ENCODE measurements around the gene GDF15.

GDF15 gene

DNA sequence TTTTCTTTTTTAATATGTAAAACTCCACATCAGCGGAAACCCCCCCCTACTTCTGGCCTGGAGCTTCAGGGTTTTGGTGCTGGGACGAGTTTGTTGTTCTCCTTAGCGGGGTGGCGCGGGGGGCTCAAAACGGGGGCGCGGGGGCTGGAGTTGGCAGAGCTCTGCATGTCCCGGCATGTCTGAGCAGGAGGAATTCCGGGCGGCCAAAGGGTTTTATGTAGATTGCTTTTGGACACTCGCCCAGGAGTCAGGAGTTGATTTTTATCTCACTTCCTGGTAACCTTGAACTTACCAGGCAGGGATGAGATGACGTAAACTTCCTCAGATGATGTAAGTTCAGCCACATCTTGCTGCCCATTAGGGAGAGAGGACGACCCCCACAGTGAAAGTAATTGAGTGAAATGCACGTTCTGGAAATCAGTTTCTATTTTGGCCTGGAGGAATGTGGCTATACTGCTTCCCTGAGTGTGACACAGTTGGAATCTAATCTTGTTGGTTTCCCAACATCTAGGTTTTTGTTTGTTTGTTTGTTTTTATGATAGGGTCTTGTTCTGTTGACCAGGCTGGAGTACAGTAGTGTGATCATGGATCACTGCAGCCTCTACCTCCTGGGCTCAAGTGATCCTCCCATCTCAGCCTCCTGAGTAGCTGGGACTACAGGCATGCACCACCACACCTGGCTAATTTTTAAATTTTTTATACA lies 21.0 kb upstream of the GDF15 start:
- TF ChIP-seq, protein P1, sequence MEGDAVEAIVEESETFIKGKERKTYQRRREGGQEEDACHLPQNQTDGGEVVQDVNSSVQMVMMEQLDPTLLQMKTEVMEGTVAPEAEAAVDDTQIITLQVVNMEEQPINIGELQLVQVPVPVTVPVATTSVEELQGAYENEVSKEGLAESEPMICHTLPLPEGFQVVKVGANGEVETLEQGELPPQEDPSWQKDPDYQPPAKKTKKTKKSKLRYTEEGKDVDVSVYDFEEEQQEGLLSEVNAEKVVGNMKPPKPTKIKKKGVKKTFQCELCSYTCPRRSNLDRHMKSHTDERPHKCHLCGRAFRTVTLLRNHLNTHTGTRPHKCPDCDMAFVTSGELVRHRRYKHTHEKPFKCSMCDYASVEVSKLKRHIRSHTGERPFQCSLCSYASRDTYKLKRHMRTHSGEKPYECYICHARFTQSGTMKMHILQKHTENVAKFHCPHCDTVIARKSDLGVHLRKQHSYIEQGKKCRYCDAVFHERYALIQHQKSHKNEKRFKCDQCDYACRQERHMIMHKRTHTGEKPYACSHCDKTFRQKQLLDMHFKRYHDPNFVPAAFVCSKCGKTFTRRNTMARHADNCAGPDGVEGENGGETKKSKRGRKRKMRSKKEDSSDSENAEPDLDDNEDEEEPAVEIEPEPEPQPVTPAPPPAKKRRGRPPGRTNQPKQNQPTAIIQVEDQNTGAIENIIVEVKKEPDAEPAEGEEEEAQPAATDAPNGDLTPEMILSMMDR (IDR thresholded peaks at IDR 0.05), result no peak
- no peak for DNase-seq (ENCODE audit: low spot score)
- H3K4me3 ChIP-seq, result peak overlapping the region; percentile 25
- peak overlapping the region; percentile 57 to 75 for H3K27ac ChIP-seq

DNA sequence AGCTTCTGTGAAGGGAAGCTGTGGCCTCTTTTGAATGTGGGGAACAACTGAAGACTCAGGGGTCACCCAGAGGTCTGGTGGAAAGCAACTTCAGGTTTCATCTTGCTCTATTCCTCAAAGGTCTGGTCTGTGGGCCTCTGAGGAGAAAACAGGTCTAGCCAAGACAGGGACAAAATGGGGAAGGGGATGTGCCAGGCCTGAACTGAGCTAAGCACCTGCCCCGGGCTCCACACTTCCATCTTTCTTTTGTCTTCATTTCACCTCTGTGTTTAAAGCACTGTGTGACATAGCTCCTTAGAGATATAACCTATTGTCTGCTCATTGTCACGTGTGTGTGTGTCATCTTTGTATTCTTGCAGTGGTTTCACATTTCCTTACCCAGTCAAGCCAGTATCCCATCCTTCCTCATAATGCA lies 19.9 kb upstream of the GDF15 start:
- TF ChIP-seq, protein P1 (IDR thresholded peaks at IDR 0.05), result no peak
- H3K4me3 ChIP-seq, result no peak overlapping the region
- peak overlapping the region in 1 of 2 donors; percentile 75 for H3K27ac ChIP-seq
- DNase-seq (ENCODE audit: low spot score), result no peak

DNA sequence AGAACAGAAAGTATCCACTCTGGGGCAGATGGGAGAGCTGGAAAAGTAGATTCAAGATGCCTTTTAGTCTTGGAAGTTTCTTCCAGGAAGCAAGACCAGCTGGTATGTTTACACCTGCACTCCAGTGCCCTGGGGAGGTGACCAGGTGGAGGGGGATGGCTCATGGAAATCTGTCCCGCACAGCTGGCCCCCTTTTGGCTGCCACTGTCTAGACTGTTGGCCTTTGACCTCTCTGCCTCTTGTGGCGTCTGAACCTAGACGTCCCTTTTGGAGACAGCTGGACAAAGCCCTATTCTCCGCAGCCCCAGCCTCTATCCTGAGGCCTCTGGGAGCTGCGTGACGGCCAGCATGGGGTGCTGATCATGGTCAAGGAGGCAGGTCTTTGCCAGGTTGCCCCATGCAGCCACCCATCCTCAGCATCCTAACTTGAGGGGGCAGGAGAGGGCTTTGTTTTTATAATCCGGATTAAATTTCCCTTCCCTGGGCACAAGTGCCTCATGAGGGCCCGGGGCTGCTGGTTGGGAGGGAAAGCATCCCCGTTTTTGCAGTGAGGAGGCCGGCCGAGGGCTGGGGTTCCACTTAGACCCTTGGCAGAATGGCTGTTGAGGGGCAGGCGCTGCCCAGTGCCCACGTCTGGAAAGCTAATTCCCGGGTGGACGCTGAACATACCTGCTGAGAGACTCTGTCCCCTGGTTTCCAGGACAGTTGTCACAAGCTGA lies 17.3 kb upstream of the GDF15 start:
- H3K4me3 ChIP-seq, result no peak overlapping the region
- DNase-seq (ENCODE audit: low spot score), result no peak
- H3K27ac ChIP-seq, result no peak overlapping the region
- TF ChIP-seq, protein P1 (IDR thresholded peaks at IDR 0.05), result no peak

DNA sequence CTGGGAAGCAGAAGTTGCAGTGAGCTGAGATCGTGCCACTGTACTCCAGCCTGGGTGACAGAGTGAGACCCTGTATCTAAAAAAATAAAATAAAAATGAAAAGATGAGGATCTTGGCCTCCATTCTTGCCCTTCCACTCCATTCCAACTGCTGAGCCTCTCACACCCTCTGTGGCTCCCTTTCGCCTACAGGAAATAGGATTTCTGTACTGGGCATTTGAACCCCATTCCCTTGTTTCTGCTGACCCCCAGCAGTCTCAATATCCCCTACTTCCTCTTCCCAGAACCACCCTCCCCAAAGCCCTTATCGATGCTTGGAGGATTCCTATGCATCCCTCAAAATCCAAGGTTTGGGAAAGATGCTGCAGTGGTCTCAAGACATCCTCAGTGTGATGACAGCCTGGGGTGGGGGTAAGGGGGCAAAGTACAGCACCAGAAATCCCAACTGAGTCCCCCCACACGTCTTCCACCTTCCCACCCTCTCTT lies 12.5 kb upstream of the GDF15 start:
- no peak for DNase-seq (ENCODE audit: low spot score)
- H3K27ac ChIP-seq, result peak overlapping the region; percentile 61 to 73
- TF ChIP-seq, protein P1 (IDR thresholded peaks at IDR 0.05), result no peak
- H3K4me3 ChIP-seq, result no peak overlapping the region

DNA sequence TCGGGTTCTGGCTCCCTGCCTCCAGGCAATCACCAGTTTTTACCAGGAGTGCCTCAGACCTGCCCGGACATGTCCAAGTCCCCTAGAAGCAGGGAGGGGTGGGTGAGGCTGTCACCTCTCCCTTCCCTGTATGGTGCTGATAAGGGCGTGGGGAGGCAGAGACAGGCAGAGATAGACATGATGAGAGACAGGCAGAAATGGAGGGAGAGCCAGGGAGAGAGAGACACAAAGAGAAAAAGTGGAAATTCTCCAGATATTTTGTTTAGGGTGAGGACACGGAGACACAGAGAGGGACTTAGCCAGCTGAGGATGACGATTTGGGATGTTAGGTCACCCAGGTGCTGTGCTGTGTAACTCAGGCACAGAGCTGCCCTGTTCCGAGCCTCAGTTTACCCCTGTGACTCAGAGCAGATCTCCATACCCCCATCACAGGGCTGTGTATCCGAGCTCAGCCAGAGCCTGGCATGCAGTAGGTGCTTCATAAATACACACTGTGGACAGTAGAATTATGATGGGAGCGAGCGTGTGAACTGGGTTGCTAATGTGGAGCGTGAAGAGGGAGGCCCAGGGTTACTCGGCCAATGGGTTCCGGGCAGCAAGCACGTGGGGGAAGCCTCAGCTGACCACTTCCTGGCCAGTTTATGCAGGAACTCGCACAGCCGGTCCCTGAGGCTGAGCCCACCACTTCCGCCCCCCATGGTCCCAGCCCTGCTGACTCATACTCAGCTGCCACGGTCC lies 11.9 kb upstream of the GDF15 start:
- TF ChIP-seq, protein P1 (IDR thresholded peaks at IDR 0.05), result no peak
- Histone ChIP-seq H3K4me3 (peak overlapping the region; percentile 1), H3K27ac (peak overlapping the region; percentile 61 to 73)
- peak; percentile 92 for DNase-seq (ENCODE audit: low spot score)

DNA sequence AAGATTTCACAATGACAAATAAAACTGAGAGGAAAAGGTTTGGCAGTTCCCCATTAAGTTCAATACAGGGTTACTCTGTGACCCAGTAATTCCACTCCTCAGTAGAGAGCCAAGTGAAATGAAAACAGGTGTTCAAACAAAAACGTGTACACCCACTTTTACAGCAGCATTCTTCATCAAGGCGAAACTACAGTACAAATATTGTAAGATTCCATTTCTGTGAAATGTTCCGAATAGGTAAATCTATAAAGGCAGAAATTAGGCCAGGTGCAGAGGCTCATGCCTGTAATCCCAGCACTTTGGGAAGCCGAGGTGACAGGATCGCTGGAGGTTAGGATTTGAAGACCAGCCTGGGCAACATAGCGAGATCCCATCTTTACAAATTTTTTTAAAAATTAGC lies 8.9 kb upstream of the GDF15 start:
- DNase-seq (ENCODE audit: low spot score), result no peak
- H3K27ac ChIP-seq, result no peak overlapping the region
- TF ChIP-seq, protein P1 (IDR thresholded peaks at IDR 0.05), result no peak
- H3K4me3 ChIP-seq, result no peak overlapping the region

Measured in coronary artery (tissue), 2 donors.